PFSK-1 (cell line): Measurements from ENCODE around the gene HLF.

Source experiments
- FOXP2 ChIP-seq: optimal IDR thresholded peaks from 2 replicates; pipeline ENCODE3; 2011; ENCODE audit warnings: borderline replicate concordance, control low read depth, inconsistent platforms; ENCODE audit not compliant: insufficient read depth; ENCODE audit errors: extremely low read length, extremely low read depth
- POLR2AphosphoS5 ChIP-seq: IDR thresholded peaks from 2 replicates; pipeline ENCODE4 v1.6.1; 2012; ENCODE audit warnings: low read depth, mild to moderate bottlenecking, control low read depth, low read length, moderate library complexity
- REST ChIP-seq, 2 experiments: IDR thresholded peaks; 2 replicates each; pipeline versions ENCODE4 v1.6.1 to v1.8.0; 2011 to 2012; ENCODE audit warnings: low read depth in 2 of 2, low read length in 2 of 2, control low read depth in 1 of 2, inconsistent platforms in 1 of 2, mild to moderate bottlenecking in 1 of 2, moderate library complexity in 1 of 2; ENCODE audit not compliant: insufficient read depth in 1 of 2
- SIN3A ChIP-seq: IDR thresholded peaks from 2 replicates; pipeline ENCODE4 v1.6.1; 2012; ENCODE audit warnings: mild to moderate bottlenecking, low read length, moderate library complexity, borderline replicate concordance; ENCODE audit not compliant: insufficient read depth
- TAF1 ChIP-seq: IDR thresholded peaks from 2 replicates; pipeline ENCODE4 v1.6.1; 2012; ENCODE audit warnings: low read length, control low read depth, borderline replicate concordance; ENCODE audit not compliant: insufficient read depth

The HLF gene

GRCh38 chr17:55267777-55268648 is 3.3 kb downstream of the HLF start:
- TF ChIP-seq POLR2AphosphoS5 (no peak), FOXP2 (no peak), REST (IDR thresholded peaks at IDR 0.05; ENCODE audit: insufficient read depth in 1 of 2, low read depth in 2 of 2, low read length in 2 of 2) (no peak), SIN3A (no peak), TAF1 (no peak)

- TF ChIP-seq POLR2AphosphoS5 (no peak), REST (IDR thresholded peaks at IDR 0.05; ENCODE audit: insufficient read depth in 1 of 2, low read depth in 2 of 2, low read length in 2 of 2) (no peak), FOXP2 (no peak), SIN3A (no peak), TAF1 (no peak)
Observed at GRCh38 chr17:55268649-55269480, 4.1 kb downstream of the HLF start.

DNA sequence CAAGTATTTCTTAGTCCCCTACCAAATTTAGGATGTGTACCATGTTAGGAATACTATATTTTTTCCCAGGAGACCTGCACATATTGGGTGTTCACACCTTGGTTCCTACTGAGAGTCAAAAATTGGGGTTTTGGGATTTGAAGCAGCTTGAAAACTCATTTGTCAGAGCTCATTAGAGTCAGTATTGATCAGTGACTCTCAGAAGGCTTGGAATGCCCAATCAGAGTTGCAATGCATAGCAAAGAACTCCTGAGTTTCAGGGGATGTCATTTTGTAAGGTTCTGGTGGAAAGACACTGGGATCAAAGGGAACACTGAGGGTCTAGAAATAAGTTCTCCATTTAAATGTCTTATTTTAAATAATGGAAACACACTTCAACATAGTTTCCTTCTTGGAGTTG is 5.1 kb downstream of the HLF start:
- TF ChIP-seq REST (IDR thresholded peaks at IDR 0.05; ENCODE audit: insufficient read depth in 1 of 2, low read depth in 2 of 2, low read length in 2 of 2) (no peak), TAF1 (no peak), POLR2AphosphoS5 (no peak), SIN3A (no peak), FOXP2 (no peak)

- TF ChIP-seq TAF1 (no peak), POLR2AphosphoS5 (no peak), FOXP2 (no peak), SIN3A (no peak), REST (IDR thresholded peaks at IDR 0.05; ENCODE audit: insufficient read depth in 1 of 2, low read depth in 2 of 2, low read length in 2 of 2) (no peak)
Observed at GRCh38 chr17:55271223-55271571, 6.4 kb downstream of the HLF start.
